ENCODE measurements around the gene FUBP1. TPM values are rescaled to one million over a fixed set of nuclear protein-coding genes. Genes with fewer than 3 reads are reported as not detected.
"Not testable (repeated sequence)": the region's sequence is repeated elsewhere in the genome, so short reads cannot be mapped to it uniquely, and the experiment has no call there.

Gene FUBP1
- total RNA-seq, 1 experiment from 2014 or later: 188 TPM

- Mint-ChIP-seq H3K27ac (ENCODE audit: unreplicated experiment) (peak overlapping the region; percentile 69), H3K36me3 (ENCODE audit: insufficient read depth, unreplicated experiment) (peaks cover 14% of the 10 kb centered on the region), H3K9me3 (ENCODE audit: low read depth, unreplicated experiment) (no peaks in the 10 kb centered on the region), H3K4me3 (ENCODE audit: low read depth, unreplicated experiment) (peak overlapping the region; percentile 75), H3K4me1 (ENCODE audit: low read depth, unreplicated experiment) (peaks cover 8% of the 10 kb centered on the region), H3K27me3 (ENCODE audit: unreplicated experiment) (no peaks in the 10 kb centered on the region)
- peak; percentile 25 for DNase-seq
- BruUV-seq (replicated peaks): TSS peak; percentile 99
- no peak for TF ChIP-seq CTCF (IDR thresholded peaks at IDR 0.05; ENCODE audit: unreplicated experiment)
- intact Hi-C loops (cut with micrococcal nuclease; ENCODE audit: unreplicated experiment): loop anchor here (1.0 kb wide), 1 partner anchor 25 kb away; the partner anchor contains the start of gene FUBP1
- CTCF ChIA-PET: interaction anchor here (0.6 to 1.5 kb wide), 5 partner anchors 26 to 468 kb away, joined by 3 to 10 read pairs (median 5); partner anchors contain the start of genes FUBP1 and MIGA1
Observed at GRCh38 chr1:78003882-78004718, 25.2 kb upstream of the FUBP1 start.

GRCh38 chr1:78003070-78003746, 24.3 kb upstream of the FUBP1 start:
- Mint-ChIP-seq H3K9me3 (ENCODE audit: low read depth, unreplicated experiment) (no peaks in the 10 kb centered on the region), H3K27me3 (ENCODE audit: unreplicated experiment) (no peaks in the 10 kb centered on the region), H3K4me1 (ENCODE audit: low read depth, unreplicated experiment) (peaks cover 8% of the 10 kb centered on the region), H3K36me3 (ENCODE audit: insufficient read depth, unreplicated experiment) (peaks cover 16% of the 10 kb centered on the region), H3K4me3 (ENCODE audit: low read depth, unreplicated experiment) (no peak overlapping the region), H3K27ac (ENCODE audit: unreplicated experiment) (no peak overlapping the region)
- no peak for DNase-seq
- CTCF ChIA-PET: interaction anchor here (0.7 kb wide), 1 partner anchor 111 kb away, joined by 3 read pairs; no protein-coding TSS in a partner anchor
- intact Hi-C loops (cut with micrococcal nuclease; ENCODE audit: unreplicated experiment): no loop called here
- no peak for TF ChIP-seq CTCF (IDR thresholded peaks at IDR 0.05; ENCODE audit: unreplicated experiment)
- no TSS peak for BruUV-seq (replicated peaks)

GRCh38 chr1:78000536-78000935, 21.7 kb upstream of the FUBP1 start:
- H3K9me3 Mint-ChIP-seq (ENCODE audit: low read depth, unreplicated experiment); DNase-seq; H3K4me3 Mint-ChIP-seq (ENCODE audit: low read depth, unreplicated experiment); CTCF ChIA-PET; H3K27ac Mint-ChIP-seq (ENCODE audit: unreplicated experiment); H3K27me3 Mint-ChIP-seq (ENCODE audit: unreplicated experiment); H3K4me1 Mint-ChIP-seq (ENCODE audit: low read depth, unreplicated experiment); intact Hi-C loops (cut with micrococcal nuclease; ENCODE audit: unreplicated experiment); BruUV-seq (replicated peaks): not testable (repeated sequence)
- H3K36me3 Mint-ChIP-seq (ENCODE audit: insufficient read depth, unreplicated experiment): peaks cover 24% of the 10 kb centered on the region

- DNase-seq: no peak
- CTCF ChIA-PET: no interaction called here
- Mint-ChIP-seq H3K27me3 (ENCODE audit: unreplicated experiment) (no peaks in the 10 kb centered on the region), H3K4me3 (ENCODE audit: low read depth, unreplicated experiment) (no peak overlapping the region), H3K9me3 (ENCODE audit: low read depth, unreplicated experiment) (no peaks in the 10 kb centered on the region), H3K27ac (ENCODE audit: unreplicated experiment) (no peak overlapping the region), H3K36me3 (ENCODE audit: insufficient read depth, unreplicated experiment) (peaks cover 14% of the 10 kb centered on the region), H3K4me1 (ENCODE audit: low read depth, unreplicated experiment) (no peaks in the 10 kb centered on the region)
- intact Hi-C loops (cut with micrococcal nuclease; ENCODE audit: unreplicated experiment): no loop called here
- TF ChIP-seq CTCF (IDR thresholded peaks at IDR 0.05; ENCODE audit: unreplicated experiment): no peak
- BruUV-seq (replicated peaks): no TSS peak
Observed at GRCh38 chr1:77996734-77997133, 17.9 kb upstream of the FUBP1 start.
